ENCODE data around the gene FBXO28. TPM values are rescaled to one million over a fixed set of nuclear protein-coding genes. Genes with fewer than 3 reads are reported as not detected.
"Not testable (repeated sequence)": the region's sequence is repeated elsewhere in the genome, so short reads cannot be mapped to it uniquely, and the experiment has no call there.

The FBXO28 gene, protein sequence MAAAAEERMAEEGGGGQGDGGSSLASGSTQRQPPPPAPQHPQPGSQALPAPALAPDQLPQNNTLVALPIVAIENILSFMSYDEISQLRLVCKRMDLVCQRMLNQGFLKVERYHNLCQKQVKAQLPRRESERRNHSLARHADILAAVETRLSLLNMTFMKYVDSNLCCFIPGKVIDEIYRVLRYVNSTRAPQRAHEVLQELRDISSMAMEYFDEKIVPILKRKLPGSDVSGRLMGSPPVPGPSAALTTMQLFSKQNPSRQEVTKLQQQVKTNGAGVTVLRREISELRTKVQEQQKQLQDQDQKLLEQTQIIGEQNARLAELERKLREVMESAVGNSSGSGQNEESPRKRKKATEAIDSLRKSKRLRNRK
- polyA plus RNA-seq (ENCODE audit: insufficient read length in 10 of 10), result 10 to 100 TPM; 13.6 to 22.7 (median 19.3) TPM
- long read RNA-seq, donor 1, full-length matches to known transcripts, result 5 of 5 reads
- long read RNA-seq, donor 1, partial matches to known transcripts, result 0 of 5 reads
- long read RNA-seq, donor 1, other reads (novel, unspliced or antisense), result 0 of 5 reads
- long read RNA-seq, donor 2, full-length matches to known transcripts, result 2 of 2 reads
- long read RNA-seq, donor 2, partial matches to known transcripts, result 0 of 2 reads
- long read RNA-seq, donor 2, other reads (novel, unspliced or antisense), result 0 of 2 reads
- long read RNA-seq, donor 3, result 0 reads
- long read RNA-seq, donor 4, full-length matches to known transcripts, result 2 of 2 reads
- long read RNA-seq, donor 4, partial matches to known transcripts, result 0 of 2 reads
- long read RNA-seq, donor 4, other reads (novel, unspliced or antisense), result 0 of 2 reads
- long read RNA-seq, donor 5, full-length matches to known transcripts, result 4 of 4 reads
- long read RNA-seq, donor 5, partial matches to known transcripts, result 0 of 4 reads
- long read RNA-seq, donor 5, other reads (novel, unspliced or antisense), result 0 of 4 reads
- long read RNA-seq, donor 6, full-length matches to known transcripts, result 4 of 4 reads
- long read RNA-seq, donor 6, partial matches to known transcripts, result 0 of 4 reads
- long read RNA-seq, donor 6, other reads (novel, unspliced or antisense), result 0 of 4 reads
- long read RNA-seq, donor 7, full-length matches to known transcripts, result 3 of 3 reads
- long read RNA-seq, donor 7, partial matches to known transcripts, result 0 of 3 reads
- long read RNA-seq, donor 7, other reads (novel, unspliced or antisense), result 0 of 3 reads
- long read RNA-seq, donor 8, full-length matches to known transcripts, result 3 of 3 reads
- long read RNA-seq, donor 8, partial matches to known transcripts, result 0 of 3 reads
- long read RNA-seq, donor 8, other reads (novel, unspliced or antisense), result 0 of 3 reads
- long read RNA-seq, donor 9, full-length matches to known transcripts, result 1 of 1 reads
- long read RNA-seq, donor 9, partial matches to known transcripts, result 0 of 1 reads
- long read RNA-seq, donor 9, other reads (novel, unspliced or antisense), result 0 of 1 reads

DNA sequence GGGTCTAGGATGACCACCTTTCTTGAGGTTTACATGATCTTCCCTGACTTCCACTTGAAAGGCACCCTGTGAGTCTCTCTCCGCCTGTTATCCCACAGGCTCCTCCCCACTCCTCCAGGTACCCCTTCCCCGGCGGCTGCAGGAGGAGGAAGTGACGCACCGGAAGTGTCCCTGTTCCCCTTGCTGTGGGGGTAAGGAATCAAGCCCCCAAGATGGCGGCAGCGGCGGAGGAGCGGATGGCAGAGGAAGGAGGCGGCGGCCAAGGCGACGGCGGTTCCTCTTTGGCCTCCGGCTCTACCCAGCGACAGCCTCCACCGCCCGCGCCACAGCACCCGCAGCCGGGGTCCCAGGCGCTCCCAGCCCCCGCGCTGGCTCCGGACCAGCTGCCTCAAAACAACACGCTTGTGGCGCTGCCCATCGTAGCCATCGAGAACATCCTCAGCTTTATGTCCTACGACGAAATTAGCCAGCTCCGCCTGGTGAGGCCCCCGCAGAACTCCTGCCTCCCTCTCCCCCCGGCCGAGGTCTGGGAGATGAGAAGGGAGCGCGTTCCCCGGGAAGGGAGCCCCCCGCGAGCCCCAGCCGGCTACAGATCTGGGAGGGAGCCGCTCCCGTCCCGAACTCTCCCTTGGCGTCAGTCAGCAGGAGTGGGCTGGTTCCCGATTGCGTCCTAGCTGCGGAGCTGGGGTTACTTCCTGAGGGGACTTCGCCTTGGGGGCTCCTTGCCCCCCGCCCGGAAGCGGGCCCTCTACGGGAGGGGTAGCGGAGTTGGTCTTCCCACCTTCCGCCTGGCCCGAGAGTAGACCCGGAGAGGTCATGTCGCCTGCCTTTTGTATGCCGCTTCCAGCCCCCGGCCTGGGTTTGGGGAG is at the start of gene FBXO28:
FBXO28 (plus strand) TSS at position 194 of the 869 bp plus-strand sequence; CDS start at position 213, 19 bp downstream.
- peak; percentile 95 to 98 (median 95) for DNase-seq

DNA sequence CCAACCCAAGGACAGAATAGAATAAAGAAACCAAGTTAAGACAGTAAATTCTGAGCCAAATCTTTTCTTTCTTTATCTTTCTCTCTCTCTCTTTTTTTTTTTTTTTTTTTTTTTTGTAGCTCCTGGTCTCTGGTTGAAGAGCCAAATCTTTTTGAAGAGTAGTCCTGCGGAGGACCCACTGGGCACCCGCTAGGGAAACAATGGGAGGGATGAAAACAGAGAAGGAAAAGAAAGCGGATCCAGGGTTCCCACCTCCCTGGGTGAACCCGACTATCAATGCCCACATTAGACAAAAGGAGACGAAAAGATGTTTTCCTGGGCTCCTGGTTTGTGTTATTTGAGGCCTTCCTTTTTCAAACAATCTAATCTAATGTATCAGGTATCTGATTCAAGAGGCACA is 49.8 kb upstream of the FBXO28 start:
- no peak for DNase-seq

DNA sequence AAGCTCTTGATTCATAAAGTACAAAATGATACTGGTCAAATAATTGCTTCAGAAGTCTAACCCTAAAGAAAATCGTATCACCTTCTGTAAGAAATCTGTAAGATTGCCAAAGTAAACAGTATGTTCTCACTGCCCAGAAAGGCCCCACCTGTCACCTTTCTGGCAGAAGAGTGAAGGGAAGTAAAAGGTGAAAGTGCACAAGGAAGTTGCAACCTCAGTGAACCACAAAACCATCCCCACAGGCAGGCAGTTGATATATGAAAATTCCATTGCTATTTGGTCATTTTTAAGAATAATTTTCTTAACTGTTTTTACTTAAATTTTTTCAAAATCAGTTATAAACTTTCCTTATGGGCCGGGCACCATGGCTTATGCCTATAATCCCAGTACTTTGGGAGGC is 48.5 kb upstream of the FBXO28 start:
- DNase-seq, result no peak

DNA sequence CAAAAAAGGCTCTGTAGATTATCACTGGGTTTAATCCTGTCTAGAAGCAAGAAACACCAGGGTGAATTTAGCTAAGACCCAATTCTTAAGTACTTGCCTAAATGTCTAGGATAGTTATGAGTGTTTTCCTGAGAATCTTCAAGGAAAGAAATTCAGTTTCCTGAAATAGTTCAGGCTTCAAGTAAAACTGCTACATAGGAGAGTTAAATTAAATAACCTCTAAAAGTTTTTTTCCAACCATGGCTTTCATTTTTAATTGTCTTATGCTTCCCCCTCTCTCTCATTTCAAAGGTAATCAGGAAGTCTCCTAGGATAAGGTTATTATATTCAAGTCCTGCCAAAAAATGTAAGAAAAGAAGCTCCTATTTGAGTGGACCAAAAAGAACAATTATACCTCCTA is 46.7 kb upstream of the FBXO28 start:
- no peak for DNase-seq

DNA sequence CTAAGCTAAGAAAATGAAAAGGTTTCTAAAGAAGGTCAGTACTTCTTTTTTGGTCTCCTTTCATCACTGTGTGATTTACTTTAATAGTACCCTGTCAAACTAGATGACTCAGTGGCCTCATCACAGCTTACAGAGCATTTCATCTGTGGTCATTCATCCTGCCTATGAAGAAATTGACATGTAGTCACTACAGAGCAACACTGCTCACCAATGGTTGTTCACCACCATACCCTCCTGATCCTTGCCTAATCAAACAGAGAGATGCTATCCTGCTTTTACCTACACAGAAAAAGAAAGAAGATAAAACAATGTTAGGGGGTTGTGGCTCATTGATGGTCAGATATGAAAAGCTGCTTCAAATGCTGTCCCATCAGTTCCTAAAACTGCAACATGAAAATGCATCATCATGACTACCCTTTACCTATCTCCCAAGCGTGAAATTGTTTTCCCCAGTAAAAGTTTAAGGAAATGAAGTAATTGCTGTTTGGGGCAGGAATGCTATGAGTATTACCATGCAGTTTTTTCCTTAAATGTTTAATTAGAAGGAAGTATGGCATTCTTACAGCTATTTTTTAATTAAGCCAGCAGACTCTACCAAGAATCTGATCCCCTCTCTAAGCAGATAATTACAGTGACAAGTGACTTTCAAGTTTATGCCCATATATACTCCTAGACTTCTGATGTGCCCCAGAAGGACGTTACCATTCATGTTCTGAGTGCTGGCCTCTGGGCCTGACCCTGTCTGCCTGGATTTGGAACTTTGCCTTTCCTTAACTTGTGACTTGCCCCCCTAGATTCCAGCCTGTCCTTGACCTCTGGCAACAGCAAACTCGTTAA is 46.1 kb upstream of the FBXO28 start:
- DNase-seq, result peak in 1 of 3 donors; percentile 45

DNA sequence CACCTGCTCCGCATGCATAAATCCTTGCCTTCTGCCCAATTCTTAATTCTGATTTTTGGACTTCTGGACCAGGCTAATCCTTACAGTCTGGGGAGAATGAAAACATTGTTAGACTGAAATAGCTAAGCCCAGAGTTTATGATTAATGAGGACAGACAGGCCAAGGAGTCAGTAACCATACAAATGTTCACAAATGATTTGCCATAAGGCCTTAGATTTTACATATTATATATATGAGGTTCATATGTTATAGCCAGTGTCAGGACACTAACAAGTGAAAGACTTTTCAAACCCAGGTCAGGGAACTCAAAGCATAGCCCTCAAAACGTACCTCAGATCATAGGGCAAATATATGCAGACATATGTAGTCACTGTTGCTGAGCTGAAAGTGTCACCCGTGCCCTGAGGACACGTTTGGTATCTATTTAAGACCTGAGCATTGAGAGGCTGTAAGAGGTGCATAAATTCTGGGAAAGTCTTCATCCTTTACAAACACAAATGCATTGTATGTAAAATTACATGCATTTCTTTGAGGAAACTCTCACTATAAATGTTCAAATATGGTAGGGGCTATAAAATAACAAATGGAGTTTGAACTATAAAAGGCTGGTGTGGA is 45.3 kb upstream of the FBXO28 start:
- DNase-seq, result no peak

DNA sequence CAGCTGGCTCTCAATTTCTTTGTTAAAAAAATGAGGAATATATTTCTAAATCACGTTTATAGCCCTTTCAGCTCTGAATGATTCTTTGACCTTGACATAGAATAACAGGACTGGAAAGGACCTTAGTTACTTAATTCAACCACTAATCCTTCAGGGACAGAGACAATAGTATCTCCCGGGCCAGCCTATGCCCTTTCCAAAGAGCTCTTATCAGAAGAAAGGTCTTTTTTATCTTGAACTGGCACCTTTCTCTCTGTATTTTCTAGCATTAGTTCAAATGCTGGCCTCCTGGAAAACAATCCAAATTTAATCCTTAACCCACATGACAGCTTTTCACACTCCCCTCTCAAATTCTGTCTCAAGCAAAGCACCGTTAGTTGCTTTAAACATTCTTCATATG is 44.8 kb upstream of the FBXO28 start:
- DNase-seq, result no peak

DNA sequence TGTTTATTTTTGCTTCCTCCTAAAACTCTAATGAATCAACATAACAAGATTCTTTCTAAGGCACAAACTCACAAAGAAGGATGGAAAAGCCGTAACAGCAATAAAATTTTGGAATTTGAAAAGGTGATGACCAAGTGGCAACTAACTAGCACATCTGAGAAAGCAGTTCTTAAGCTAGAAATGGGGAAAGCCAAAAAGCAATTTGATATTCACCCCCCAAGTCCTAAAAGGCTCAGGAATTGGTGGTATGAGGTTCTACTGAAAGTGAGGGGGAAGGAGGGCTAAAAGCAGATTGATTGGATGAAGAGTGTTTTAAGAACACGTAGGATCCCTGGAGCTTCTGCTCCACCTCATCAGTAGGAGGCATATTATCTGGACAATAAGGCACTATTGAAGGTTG is 43.4 kb upstream of the FBXO28 start:
- DNase-seq, result no peak

DNA sequence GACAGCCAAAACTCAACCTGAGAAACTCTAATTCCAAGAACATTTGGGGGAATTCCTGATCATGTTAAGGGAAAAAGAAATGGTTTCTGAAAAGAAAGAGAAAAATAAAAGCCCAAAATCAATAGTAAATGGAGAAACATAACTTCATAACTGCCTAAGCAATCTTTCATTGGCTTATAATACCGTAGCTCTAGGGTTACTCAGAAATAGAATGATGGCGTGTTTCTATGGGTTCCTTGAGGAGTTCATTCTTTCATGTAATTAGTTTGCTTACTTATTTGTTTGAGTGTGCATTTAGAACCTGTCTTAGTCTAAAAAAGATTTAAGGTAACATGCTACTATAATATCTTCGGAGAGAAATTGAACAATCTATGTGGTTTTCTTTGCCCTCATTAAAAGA is 37.5 kb upstream of the FBXO28 start:
- no peak for DNase-seq

DNA sequence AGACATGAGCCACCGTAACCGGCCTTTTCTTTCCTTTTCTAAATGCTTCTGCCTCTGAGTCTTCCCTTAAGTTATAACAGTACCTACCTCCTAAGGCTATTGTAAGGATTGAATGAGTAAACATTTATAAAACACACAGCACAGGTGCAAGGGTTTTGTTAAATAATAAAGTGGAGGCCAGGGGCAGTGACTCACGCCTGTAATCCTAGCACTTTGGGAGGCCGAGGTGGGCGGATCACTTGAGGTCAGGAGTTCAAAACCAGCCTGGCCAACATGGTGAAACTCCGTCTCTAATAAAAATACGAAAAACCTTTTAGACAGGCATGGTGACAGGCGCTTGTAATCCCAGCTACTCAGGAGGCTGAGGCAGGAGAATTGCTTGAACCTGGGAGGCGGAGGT is 34.3 kb upstream of the FBXO28 start:
- DNase-seq, result not testable (repeated sequence)

DNA sequence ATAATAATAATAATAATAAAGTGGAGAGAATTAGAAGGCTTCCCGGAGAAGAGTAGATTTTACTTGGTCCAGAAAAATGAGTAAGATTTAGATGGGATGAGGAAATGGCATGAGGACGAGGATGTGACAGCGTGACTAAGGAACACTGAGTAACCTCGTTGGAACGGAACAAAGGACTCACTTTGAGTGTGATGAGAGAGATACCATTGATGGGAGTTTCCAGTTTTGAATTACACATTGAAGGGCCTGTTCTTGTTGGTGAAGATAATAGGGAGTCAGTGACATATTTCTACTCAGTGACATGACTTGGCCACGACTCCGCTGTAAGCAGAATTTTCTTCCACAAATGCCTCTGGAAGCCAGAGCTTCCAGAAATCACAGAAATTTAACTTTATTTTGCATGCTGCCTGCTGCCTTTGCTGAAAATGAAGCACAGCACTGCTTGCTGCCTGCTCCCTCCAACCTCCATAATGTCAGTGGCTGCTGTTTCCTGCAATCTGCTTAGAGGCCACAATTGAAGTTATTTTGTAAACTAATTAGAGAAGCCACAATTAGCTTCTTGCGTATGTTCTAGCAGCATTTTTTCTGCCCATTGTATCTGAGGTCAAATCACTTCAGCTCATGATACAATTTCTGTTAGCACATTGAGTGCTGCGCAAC is 33.7 kb upstream of the FBXO28 start:
- no peak for DNase-seq

DNA sequence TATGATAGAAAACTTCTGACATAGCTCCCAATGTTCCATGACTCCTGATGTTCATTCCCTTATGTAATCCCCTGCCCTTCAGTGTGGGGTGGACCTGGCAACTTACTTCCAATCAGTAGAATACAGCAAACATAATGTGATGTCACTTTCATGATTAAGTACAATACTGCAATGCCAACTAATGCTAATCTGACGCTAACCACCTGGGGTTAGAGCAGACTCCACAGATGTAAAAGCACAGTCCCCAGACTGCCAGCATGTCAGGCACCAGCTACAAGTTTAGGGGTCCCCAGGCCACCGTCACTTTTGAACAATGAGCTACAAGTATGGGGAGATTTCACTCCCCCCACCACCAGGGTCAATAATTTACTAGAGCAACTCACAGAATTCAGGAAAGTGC is 32.3 kb upstream of the FBXO28 start:
- DNase-seq, result no peak

DNA sequence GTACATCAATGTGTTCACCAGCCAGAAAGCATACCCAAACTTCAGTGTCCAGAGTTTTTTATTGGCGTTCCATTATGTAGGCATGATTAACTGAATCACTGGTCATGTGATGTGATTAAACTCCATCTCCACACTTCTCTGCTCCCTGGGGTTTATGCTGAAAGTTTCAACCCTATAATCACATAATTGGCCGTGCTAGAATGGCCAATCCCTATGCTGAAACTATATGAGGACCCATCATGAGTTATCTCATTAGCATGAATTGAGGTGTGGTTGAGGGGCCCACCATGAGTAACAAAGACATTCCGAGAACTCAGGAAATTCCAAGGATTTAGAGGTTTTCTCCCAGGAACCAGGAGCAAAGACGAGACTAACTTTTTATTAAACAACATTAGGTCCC is 31.8 kb upstream of the FBXO28 start:
- DNase-seq, result peak in 1 of 3 donors; percentile 41

DNA sequence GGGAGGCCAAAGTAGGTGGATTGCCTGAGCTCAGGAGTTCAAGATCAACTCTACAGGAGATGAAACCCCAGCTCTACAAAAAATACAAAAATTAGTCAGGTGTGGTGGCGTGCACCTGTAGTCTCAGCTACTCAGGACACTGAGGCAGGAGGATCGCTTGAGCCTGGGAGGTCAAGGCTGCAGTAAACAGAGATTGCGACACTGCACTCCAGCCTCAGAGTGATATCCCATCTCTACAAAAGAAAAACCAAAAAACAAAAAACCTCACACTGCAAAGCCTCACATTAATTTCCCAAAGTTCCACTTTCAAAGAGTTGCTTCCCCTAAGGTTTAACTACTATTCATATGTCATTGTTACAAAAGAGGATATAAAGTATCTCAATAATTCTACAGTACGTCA is 29.0 kb upstream of the FBXO28 start:
- no peak for DNase-seq

DNA sequence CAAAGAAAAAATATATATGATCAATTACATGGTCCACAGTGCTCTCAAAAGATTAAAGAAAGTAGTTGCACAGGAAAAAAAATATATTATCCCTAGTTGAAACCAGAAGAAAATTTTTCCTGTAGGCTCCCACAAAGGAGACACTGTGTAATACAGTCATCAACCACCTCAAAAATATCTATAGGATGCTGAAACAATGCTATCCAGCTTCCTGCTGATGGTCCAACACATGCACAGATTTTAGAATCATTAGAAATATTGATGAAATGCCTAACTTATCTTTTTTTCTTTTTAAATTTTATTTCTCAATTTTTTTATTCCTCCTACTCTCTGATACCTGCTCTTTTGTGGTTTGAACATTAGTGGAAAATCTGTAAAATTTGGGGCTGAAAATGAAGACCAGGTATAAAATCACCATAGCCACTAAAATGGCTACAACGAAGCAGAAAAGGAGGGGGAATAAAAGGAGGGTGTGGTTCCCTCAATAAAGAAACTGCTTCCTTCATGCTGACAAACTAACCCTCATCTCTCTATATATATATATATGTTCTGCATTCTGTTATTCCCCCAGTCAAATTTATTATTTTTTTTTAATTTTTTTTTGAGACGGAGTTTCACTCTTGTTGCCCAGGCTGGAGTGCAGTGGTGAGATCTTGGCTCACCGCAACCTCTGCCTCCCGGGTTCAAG is 28.3 kb upstream of the FBXO28 start:
- no peak for DNase-seq

DNA sequence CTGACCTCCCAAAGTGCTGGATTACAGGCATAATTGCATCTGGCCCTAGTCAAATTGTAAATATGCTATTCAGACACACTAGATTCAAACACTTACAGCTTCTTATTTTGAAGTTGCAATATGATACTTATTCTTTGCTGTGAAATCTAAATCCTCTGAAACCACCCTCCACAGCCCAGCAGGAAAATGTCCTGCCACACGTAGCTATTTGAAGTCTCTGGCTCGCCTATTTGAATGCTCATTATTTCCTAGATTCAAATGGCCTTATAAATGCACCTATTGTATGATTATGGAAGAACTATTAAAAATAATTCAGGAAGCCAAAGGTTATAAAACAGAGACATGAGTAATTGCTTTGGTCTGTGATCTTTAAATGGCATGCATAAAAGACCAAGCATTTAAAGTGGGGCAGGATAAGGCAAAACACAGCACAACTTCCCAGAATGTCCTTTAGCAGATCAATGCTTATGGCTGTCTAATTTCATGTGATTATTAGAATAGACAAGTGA is 26.6 kb upstream of the FBXO28 start:
- no peak for DNase-seq

DNA sequence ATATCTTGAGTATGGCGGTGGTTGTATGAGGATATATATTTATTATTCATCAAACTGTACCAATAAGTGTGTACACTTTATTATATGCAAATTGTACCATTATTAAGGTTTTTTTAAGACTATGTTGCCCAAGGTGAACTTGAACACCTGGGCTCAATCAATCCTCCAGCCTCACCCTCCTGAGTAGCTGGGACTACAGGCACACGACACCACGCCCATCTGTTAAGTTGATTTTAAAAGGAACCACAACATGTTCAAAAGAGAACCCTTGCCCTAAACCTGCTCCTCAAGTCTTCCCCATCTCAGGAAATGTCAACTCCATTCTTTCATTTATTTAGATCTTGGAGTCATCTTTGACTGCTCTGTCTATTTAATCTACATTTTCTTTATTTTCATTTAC is 24.3 kb upstream of the FBXO28 start:
- DNase-seq, result no peak

DNA sequence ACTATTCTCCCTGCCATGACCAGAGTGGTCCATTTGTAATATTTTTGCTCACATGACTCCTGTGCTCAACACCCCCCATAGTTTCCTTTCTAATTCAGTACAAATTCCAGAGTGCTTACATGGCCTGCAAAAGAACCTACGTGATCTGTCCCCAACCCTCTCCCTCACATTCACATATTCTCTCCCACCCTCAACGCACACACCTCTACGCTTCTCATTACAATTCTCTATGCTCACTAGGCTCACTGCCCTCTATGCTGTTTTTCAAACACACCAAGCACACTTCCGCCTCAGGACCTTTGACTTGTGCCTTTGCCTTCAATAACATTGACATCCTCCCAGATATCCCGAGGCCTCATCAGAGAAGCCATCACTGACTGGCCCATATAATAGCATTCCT is 23.8 kb upstream of the FBXO28 start:
- no peak for DNase-seq
